HL-60 (cell line): ENCODE measurements around the gene EXOC4.

Experiments used
- DNase-seq, 2 experiments: peaks; one replicate each; pipeline ENCODE4 v3.0.0-alpha.2; 2010 to 2020; ENCODE audit warnings: low read depth in 1 of 2, low spot score in 1 of 2
- H3K27ac ChIP-seq: fragments of 250-450 bp; sonication (Bioruptor Pico); replicated peaks from 2 replicates; pipeline ENCODE4 v1.5.1; 2020; ENCODE audit warnings: mild to moderate bottlenecking, moderate library complexity
- H3K27me3 ChIP-seq: fragments of 250-450 bp; sonication (Bioruptor Pico); 2 replicates; pipeline ENCODE4 v1.5.1; 2021; ENCODE audit warnings: mild to moderate bottlenecking, moderate library complexity; ENCODE audit not compliant: insufficient read depth, poor library complexity, severe bottlenecking
- H3K4me3 ChIP-seq: replicated peaks from 2 replicates; pipeline ENCODE4 v1.5.1; 2011; ENCODE audit warnings: mild to moderate bottlenecking, control low read depth, low read length; ENCODE audit not compliant: insufficient read depth
- CTCF ChIP-seq: IDR thresholded peaks from one replicate; pipeline ENCODE4 v1.5.1; 2011; ENCODE audit warnings: low read length, control low read depth, inconsistent platforms; ENCODE audit not compliant: insufficient read depth
- GABPA ChIP-seq: IDR thresholded peaks from 2 replicates; pipeline ENCODE4 v1.6.1; 2012; ENCODE audit warnings: low read depth
- POLR2AphosphoS5 ChIP-seq: IDR thresholded peaks from 2 replicates; pipeline ENCODE4 v1.6.1; 2012; ENCODE audit warnings: low read depth
- REST ChIP-seq: IDR thresholded peaks from 2 replicates; pipeline ENCODE4 v1.6.1; 2012; ENCODE audit warnings: low read depth; ENCODE audit not compliant: insufficient replicate concordance
- SPI1 ChIP-seq: IDR thresholded peaks from 2 replicates; pipeline ENCODE4 v1.6.1; 2012; ENCODE audit warnings: low read depth, mild to moderate bottlenecking, borderline replicate concordance

EXOC4 gene

GRCh38 chr7:133564484-133564883 lies 311.6 kb downstream of the EXOC4 start:
- Histone ChIP-seq H3K4me3 (no peak overlapping the region), H3K27me3 (no peaks in the 10 kb centered on the region), H3K27ac (no peak overlapping the region)
- no peak for TF ChIP-seq SPI1
- no peak for TF ChIP-seq GABPA
- TF ChIP-seq POLR2AphosphoS5 = no peak
- TF ChIP-seq CTCF = no peak
- TF ChIP-seq REST = no peak
- no peak for DNase-seq

GRCh38 chr7:133568544-133568943 lies 315.7 kb downstream of the EXOC4 start:
- TF ChIP-seq REST = no peak
- TF ChIP-seq GABPA = no peak
- TF ChIP-seq POLR2AphosphoS5 = no peak
- TF ChIP-seq SPI1 = no peak
- TF ChIP-seq CTCF = no peak
- Histone ChIP-seq H3K27ac (no peak overlapping the region), H3K4me3 (no peak overlapping the region), H3K27me3 (no peaks in the 10 kb centered on the region)
- no peak for DNase-seq

GRCh38 chr7:133570321-133570720 lies 317.4 kb downstream of the EXOC4 start:
- Histone ChIP-seq H3K27ac (no peak overlapping the region), H3K4me3 (no peak overlapping the region), H3K27me3 (no peaks in the 10 kb centered on the region)
- no peak for DNase-seq
- TF ChIP-seq POLR2AphosphoS5 (no peak), SPI1 (no peak), CTCF (no peak), GABPA (no peak), REST (no peak)
